ENCODE results near the gene EGR1.

The EGR1 gene

DNA sequence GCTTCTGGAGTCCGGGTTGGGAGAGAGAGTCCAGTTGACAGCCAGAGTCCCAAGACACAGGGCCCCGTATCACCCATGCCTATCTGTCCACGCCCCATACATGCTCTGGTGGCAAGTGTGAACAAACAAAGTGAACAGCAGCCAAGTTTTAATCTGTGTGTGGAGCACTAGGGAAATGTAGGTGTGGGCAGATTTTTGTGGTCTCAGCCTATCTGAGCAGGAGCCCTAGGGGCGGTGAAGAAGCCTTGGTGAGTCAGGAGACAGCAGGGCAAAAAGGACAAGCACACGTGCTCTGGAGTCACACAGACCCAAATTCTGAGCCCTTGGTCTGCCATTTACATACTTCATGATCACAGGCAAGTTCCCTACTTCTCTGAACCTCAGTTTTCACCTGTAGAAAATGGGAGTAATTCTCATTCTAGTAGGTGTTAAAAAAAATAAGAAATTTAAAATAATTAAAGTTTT is 23.2 kb downstream of the EGR1 start:
- TF ChIP-seq, protein P1, sequence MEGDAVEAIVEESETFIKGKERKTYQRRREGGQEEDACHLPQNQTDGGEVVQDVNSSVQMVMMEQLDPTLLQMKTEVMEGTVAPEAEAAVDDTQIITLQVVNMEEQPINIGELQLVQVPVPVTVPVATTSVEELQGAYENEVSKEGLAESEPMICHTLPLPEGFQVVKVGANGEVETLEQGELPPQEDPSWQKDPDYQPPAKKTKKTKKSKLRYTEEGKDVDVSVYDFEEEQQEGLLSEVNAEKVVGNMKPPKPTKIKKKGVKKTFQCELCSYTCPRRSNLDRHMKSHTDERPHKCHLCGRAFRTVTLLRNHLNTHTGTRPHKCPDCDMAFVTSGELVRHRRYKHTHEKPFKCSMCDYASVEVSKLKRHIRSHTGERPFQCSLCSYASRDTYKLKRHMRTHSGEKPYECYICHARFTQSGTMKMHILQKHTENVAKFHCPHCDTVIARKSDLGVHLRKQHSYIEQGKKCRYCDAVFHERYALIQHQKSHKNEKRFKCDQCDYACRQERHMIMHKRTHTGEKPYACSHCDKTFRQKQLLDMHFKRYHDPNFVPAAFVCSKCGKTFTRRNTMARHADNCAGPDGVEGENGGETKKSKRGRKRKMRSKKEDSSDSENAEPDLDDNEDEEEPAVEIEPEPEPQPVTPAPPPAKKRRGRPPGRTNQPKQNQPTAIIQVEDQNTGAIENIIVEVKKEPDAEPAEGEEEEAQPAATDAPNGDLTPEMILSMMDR (IDR thresholded peaks at IDR 0.05), result no peak

DNA sequence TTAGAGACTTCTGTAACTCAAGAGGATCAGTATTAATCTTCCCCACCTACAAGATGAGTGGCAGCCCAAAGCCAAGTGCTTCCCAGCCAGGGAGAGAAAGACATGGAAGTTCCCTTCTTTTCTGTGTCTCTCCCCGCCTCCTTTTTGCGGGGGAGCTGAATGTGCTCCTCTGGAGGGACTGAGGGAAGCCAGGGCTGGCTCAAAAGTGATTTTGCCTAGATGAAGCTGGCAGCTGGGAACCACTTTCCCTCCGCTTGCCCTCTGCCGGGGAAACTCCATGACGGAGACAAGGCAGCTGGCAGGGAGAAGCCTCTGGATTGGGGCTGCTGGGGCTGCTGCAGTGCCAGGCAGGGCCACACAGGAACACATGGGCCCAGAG is 24.4 kb downstream of the EGR1 start:
- TF ChIP-seq, protein P1 (IDR thresholded peaks at IDR 0.05), result no peak

GRCh38 chr5:138490648-138491283 is 25.5 kb downstream of the EGR1 start:
- TF ChIP-seq, protein P1 (IDR thresholded peaks at IDR 0.05), result no peak

DNA sequence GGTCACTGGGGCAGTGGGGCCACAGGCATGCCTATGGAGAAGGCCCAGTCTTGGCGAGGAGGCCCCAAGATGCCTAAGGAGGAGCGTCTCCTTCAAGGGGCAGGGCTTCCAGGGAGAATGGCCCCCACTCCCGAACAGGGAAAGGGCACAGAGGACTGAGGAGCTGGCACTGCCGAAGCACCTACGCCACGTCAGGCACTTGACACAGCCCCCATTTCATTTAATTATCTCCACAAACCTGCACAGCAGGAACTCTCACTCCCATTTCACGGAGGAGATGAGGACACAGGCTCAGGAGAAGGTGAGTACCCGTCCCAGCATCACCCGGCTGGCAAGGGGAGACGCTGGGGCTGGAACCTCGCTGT is 26.0 kb downstream of the EGR1 start:
- TF ChIP-seq, protein P1 (IDR thresholded peaks at IDR 0.05), result no peak

- TF ChIP-seq, protein P1 (IDR thresholded peaks at IDR 0.05), result no peak
Measured at GRCh38 chr5:138491669-138492559, 26.6 kb downstream of the EGR1 start.

DNA sequence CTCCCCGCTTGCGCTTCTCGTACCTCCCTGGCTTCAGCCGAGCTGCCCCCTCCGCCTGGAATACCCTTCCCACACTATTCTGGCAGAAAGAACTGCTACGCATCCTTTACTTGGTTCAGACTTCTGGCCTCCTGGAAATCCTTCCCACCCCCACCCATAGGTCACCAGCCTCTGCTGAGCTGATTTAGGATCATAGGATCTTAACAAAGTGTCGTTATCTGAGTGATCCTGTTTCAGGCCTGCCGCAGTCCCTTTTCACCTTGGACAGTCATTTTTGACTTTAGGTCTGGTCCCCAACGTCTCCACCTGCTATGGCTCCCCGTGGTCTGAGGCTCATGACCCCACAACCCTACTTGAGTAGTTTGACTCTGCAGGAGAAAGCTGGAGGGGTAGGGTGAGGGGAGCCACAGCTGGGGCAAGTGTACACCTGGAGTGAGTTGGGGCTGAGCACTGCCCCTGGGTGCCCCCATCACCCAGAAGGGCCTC is 27.3 kb downstream of the EGR1 start:
- TF ChIP-seq, protein P1 (IDR thresholded peaks at IDR 0.05), result no peak

GRCh38 chr5:138495351-138495750 is 30.1 kb downstream of the EGR1 start:
- TF ChIP-seq, protein P1 (IDR thresholded peaks at IDR 0.05), result no peak
